Mammary epithelial cell (primary cell): Measurements from ENCODE around the gene ACO1.

Source experiments
- CTCF ChIP-seq, 2 donors: IDR thresholded peaks in 1 of 2; conservative IDR thresholded peaks in 1 of 2; 2 replicates each; pipeline ENCODE4 v1.5.1; 2011 to 2012; ENCODE audit warnings: inconsistent platforms in 2 of 2, low read length in 2 of 2, mild to moderate bottlenecking in 2 of 2, control low read depth in 1 of 2, low read depth in 1 of 2; ENCODE audit not compliant: insufficient read depth in 1 of 2; ENCODE audit errors: extremely low read depth in 1 of 2
- EZH2 ChIP-seq: IDR thresholded peaks from 2 replicates; pipeline ENCODE4 v1.6.1; 2012; ENCODE audit warnings: low read length, inconsistent platforms, borderline replicate concordance

- TF ChIP-seq CTCF (conservative IDR thresholded peaks at IDR 0.05 in 1 of 2, IDR thresholded peaks at IDR 0.05 in 1 of 2; ENCODE audit: extremely low read depth in 1 of 2, insufficient read depth in 1 of 2, low read depth in 1 of 2, low read length in 2 of 2), result no peak
- no peak for TF ChIP-seq EZH2
Observed at GRCh38 chr9:32339424-32339823, 45.0 kb upstream of the ACO1 start.
